ENCODE data around the gene TIMP1.

TIMP1 gene

GRCh38 chrX:47611926-47612325 is 29.7 kb downstream of the TIMP1 start:
- H3K9me3 ChIP-seq (ENCODE audit: control insufficient read depth, low read depth, low read length) = peaks cover 6% of the 10 kb centered on the region
- H3K27me3 ChIP-seq (ENCODE audit: control insufficient read depth, insufficient read depth, low read length) = no peaks in the 10 kb centered on the region
- no peak overlapping the region for H3K4me3 ChIP-seq (ENCODE audit: low read length)
- H3K9ac ChIP-seq (ENCODE audit: low read length) = no peak overlapping the region
- H3K36me3 ChIP-seq (ENCODE audit: control insufficient read depth, low read depth, low read length) = no peaks in the 10 kb centered on the region
- H3K27ac ChIP-seq (ENCODE audit: low read length) = no peak overlapping the region
- H3K4me1 ChIP-seq (ENCODE audit: control insufficient read depth, low read depth, low read length) = peaks cover 6% of the 10 kb centered on the region

- no peak overlapping the region for H3K27ac ChIP-seq (ENCODE audit: low read length)
- no peaks in the 10 kb centered on the region for H3K36me3 ChIP-seq (ENCODE audit: control insufficient read depth, low read depth, low read length)
- H3K9me3 ChIP-seq (ENCODE audit: control insufficient read depth, low read depth, low read length) = peaks cover 6% of the 10 kb centered on the region
- H3K9ac ChIP-seq (ENCODE audit: low read length) = no peak overlapping the region
- H3K4me1 ChIP-seq (ENCODE audit: control insufficient read depth, low read depth, low read length) = peaks cover 6% of the 10 kb centered on the region
- no peak overlapping the region for H3K4me3 ChIP-seq (ENCODE audit: low read length)
- H3K27me3 ChIP-seq (ENCODE audit: control insufficient read depth, insufficient read depth, low read length) = no peaks in the 10 kb centered on the region
Observed at GRCh38 chrX:47612418-47612817, 30.2 kb downstream of the TIMP1 start.

- no peak overlapping the region for H3K27ac ChIP-seq (ENCODE audit: low read length)
- H3K4me3 ChIP-seq (ENCODE audit: low read length) = no peak overlapping the region
- H3K4me1 ChIP-seq (ENCODE audit: control insufficient read depth, low read depth, low read length) = peaks cover 6% of the 10 kb centered on the region
- H3K9me3 ChIP-seq (ENCODE audit: control insufficient read depth, low read depth, low read length) = peaks cover 6% of the 10 kb centered on the region
- H3K36me3 ChIP-seq (ENCODE audit: control insufficient read depth, low read depth, low read length) = no peaks in the 10 kb centered on the region
- H3K27me3 ChIP-seq (ENCODE audit: control insufficient read depth, insufficient read depth, low read length) = no peaks in the 10 kb centered on the region
- H3K9ac ChIP-seq (ENCODE audit: low read length) = no peak overlapping the region
Observed at GRCh38 chrX:47613082-47613481, 30.8 kb downstream of the TIMP1 start.

GRCh38 chrX:47614618-47615017 is 32.4 kb downstream of the TIMP1 start:
- H3K27me3 ChIP-seq (ENCODE audit: control insufficient read depth, insufficient read depth, low read length) = no peaks in the 10 kb centered on the region
- peaks cover 6% of the 10 kb centered on the region for H3K9me3 ChIP-seq (ENCODE audit: control insufficient read depth, low read depth, low read length)
- H3K9ac ChIP-seq (ENCODE audit: low read length) = no peak overlapping the region
- H3K4me3 ChIP-seq (ENCODE audit: low read length) = no peak overlapping the region
- H3K4me1 ChIP-seq (ENCODE audit: control insufficient read depth, low read depth, low read length) = no peaks in the 10 kb centered on the region
- H3K36me3 ChIP-seq (ENCODE audit: control insufficient read depth, low read depth, low read length) = no peaks in the 10 kb centered on the region
- no peak overlapping the region for H3K27ac ChIP-seq (ENCODE audit: low read length)

GRCh38 chrX:47618923-47619485 is 36.8 kb downstream of the TIMP1 start:
- Histone ChIP-seq H3K36me3 (ENCODE audit: control insufficient read depth, low read depth, low read length) (no peaks in the 10 kb centered on the region), H3K9me3 (ENCODE audit: control insufficient read depth, low read depth, low read length) (peaks cover 5% of the 10 kb centered on the region), H3K27ac (ENCODE audit: low read length) (no peak overlapping the region), H3K4me3 (ENCODE audit: low read length) (peak overlapping the region; percentile 26), H3K4me1 (ENCODE audit: control insufficient read depth, low read depth, low read length) (no peaks in the 10 kb centered on the region), H3K27me3 (ENCODE audit: control insufficient read depth, insufficient read depth, low read length) (no peaks in the 10 kb centered on the region), H3K9ac (ENCODE audit: low read length) (no peak overlapping the region)

- no peaks in the 10 kb centered on the region for H3K27me3 ChIP-seq (ENCODE audit: control insufficient read depth, insufficient read depth, low read length)
- no peak within 1 kb of the TSS for H3K9ac ChIP-seq (ENCODE audit: low read length)
- H3K36me3 ChIP-seq (ENCODE audit: control insufficient read depth, low read depth, low read length) = no peaks in the 10 kb centered on the region
- H3K4me3 ChIP-seq (ENCODE audit: low read length) = peak within 1 kb of the TSS; percentile 29
- H3K4me1 ChIP-seq (ENCODE audit: control insufficient read depth, low read depth, low read length) = no peaks in the 10 kb centered on the region
- no peak within 1 kb of the TSS for H3K27ac ChIP-seq (ENCODE audit: low read length)
- peaks cover 5% of the 10 kb centered on the region for H3K9me3 ChIP-seq (ENCODE audit: control insufficient read depth, low read depth, low read length)
Observed at GRCh38 chrX:47619486-47620302, 37.5 kb downstream of the TIMP1 start, which contains the start of gene SYN1. Gene SYN1 (minus strand): TSS chrX:47619857. CDS start chrX:47619728, 129 bp downstream.

- H3K27me3 ChIP-seq (ENCODE audit: control insufficient read depth, insufficient read depth, low read length) = no peaks in the 10 kb centered on the region
- no peaks in the 10 kb centered on the region for H3K4me1 ChIP-seq (ENCODE audit: control insufficient read depth, low read depth, low read length)
- H3K27ac ChIP-seq (ENCODE audit: low read length) = no peak overlapping the region
- no peak overlapping the region for H3K9ac ChIP-seq (ENCODE audit: low read length)
- peaks cover 5% of the 10 kb centered on the region for H3K9me3 ChIP-seq (ENCODE audit: control insufficient read depth, low read depth, low read length)
- H3K36me3 ChIP-seq (ENCODE audit: control insufficient read depth, low read depth, low read length) = no peaks in the 10 kb centered on the region
- peak overlapping the region; percentile 29 for H3K4me3 ChIP-seq (ENCODE audit: low read length)
Observed at GRCh38 chrX:47620303-47620685, 38.1 kb downstream of the TIMP1 start.

- Histone ChIP-seq H3K4me3 (ENCODE audit: low read length) (no peak overlapping the region), H3K9ac (ENCODE audit: low read length) (no peak overlapping the region), H3K36me3 (ENCODE audit: control insufficient read depth, low read depth, low read length) (no peaks in the 10 kb centered on the region), H3K9me3 (ENCODE audit: control insufficient read depth, low read depth, low read length) (peaks cover 5% of the 10 kb centered on the region), H3K4me1 (ENCODE audit: control insufficient read depth, low read depth, low read length) (no peaks in the 10 kb centered on the region), H3K27me3 (ENCODE audit: control insufficient read depth, insufficient read depth, low read length) (no peaks in the 10 kb centered on the region), H3K27ac (ENCODE audit: low read length) (no peak overlapping the region)
Observed at GRCh38 chrX:47621851-47622250, 39.6 kb downstream of the TIMP1 start.

- Histone ChIP-seq H3K9ac (ENCODE audit: low read length) (no peak overlapping the region), H3K27me3 (ENCODE audit: control insufficient read depth, insufficient read depth, low read length) (no peaks in the 10 kb centered on the region), H3K4me3 (ENCODE audit: low read length) (peak overlapping the region; percentile 37), H3K9me3 (ENCODE audit: control insufficient read depth, low read depth, low read length) (peaks cover 5% of the 10 kb centered on the region), H3K36me3 (ENCODE audit: control insufficient read depth, low read depth, low read length) (no peaks in the 10 kb centered on the region), H3K27ac (ENCODE audit: low read length) (no peak overlapping the region), H3K4me1 (ENCODE audit: control insufficient read depth, low read depth, low read length) (no peaks in the 10 kb centered on the region)
Observed at GRCh38 chrX:47623540-47624027, 41.3 kb downstream of the TIMP1 start.

- H3K4me1 ChIP-seq (ENCODE audit: control insufficient read depth, low read depth, low read length) = no peaks in the 10 kb centered on the region
- no peak overlapping the region for H3K9ac ChIP-seq (ENCODE audit: low read length)
- H3K27ac ChIP-seq (ENCODE audit: low read length) = no peak overlapping the region
- no peaks in the 10 kb centered on the region for H3K36me3 ChIP-seq (ENCODE audit: control insufficient read depth, low read depth, low read length)
- no peak overlapping the region for H3K4me3 ChIP-seq (ENCODE audit: low read length)
- peaks cover 7% of the 10 kb centered on the region for H3K9me3 ChIP-seq (ENCODE audit: control insufficient read depth, low read depth, low read length)
- H3K27me3 ChIP-seq (ENCODE audit: control insufficient read depth, insufficient read depth, low read length) = no peaks in the 10 kb centered on the region
Observed at GRCh38 chrX:47625365-47625764, 43.1 kb downstream of the TIMP1 start.

GRCh38 chrX:47628982-47629381 is 46.7 kb downstream of the TIMP1 start:
- H3K9me3 ChIP-seq (ENCODE audit: control insufficient read depth, low read depth, low read length) = peaks cover 4% of the 10 kb centered on the region
- no peaks in the 10 kb centered on the region for H3K36me3 ChIP-seq (ENCODE audit: control insufficient read depth, low read depth, low read length)
- H3K9ac ChIP-seq (ENCODE audit: low read length) = no peak overlapping the region
- no peaks in the 10 kb centered on the region for H3K4me1 ChIP-seq (ENCODE audit: control insufficient read depth, low read depth, low read length)
- no peak overlapping the region for H3K4me3 ChIP-seq (ENCODE audit: low read length)
- H3K27ac ChIP-seq (ENCODE audit: low read length) = no peak overlapping the region
- H3K27me3 ChIP-seq (ENCODE audit: control insufficient read depth, insufficient read depth, low read length) = no peaks in the 10 kb centered on the region

All from iPS-18a (cell line).